Adrenal gland (tissue), 5 donors: ENCODE results near the gene SYCP3.
A peak's percentile ranks its signal among the peaks of the same experiment; 100 is the strongest.

Source experiments
- POLR2A ChIP-seq, 2 donors: fragments of 450-650 bp; IDR thresholded peaks; one replicate each; pipeline ENCODE4 v1.6.1; 2017; ENCODE audit warnings: antibody characterized with exemption in 2 of 2, mild to moderate bottlenecking in 2 of 2, moderate library complexity in 1 of 2
- TF ChIP-seq, protein P1 (sequence below), 6 experiments: fragments of 450-650 bp in 4 of 6; fragments of 200-600 bp in 2 of 6; sonication (generic) in 1 of 6; IDR thresholded peaks; 1 replicate in 5 of 6; 2 replicates in 1 of 6; pipeline versions ENCODE4 v1.5.1 to v1.8.0; 2016 to 2021; ENCODE audit warnings: antibody characterized with exemption in 6 of 6, mild to moderate bottlenecking in 2 of 6, moderate library complexity in 1 of 6
- donor health status: DM: no; HTN: no; CAD: no.

DNA sequence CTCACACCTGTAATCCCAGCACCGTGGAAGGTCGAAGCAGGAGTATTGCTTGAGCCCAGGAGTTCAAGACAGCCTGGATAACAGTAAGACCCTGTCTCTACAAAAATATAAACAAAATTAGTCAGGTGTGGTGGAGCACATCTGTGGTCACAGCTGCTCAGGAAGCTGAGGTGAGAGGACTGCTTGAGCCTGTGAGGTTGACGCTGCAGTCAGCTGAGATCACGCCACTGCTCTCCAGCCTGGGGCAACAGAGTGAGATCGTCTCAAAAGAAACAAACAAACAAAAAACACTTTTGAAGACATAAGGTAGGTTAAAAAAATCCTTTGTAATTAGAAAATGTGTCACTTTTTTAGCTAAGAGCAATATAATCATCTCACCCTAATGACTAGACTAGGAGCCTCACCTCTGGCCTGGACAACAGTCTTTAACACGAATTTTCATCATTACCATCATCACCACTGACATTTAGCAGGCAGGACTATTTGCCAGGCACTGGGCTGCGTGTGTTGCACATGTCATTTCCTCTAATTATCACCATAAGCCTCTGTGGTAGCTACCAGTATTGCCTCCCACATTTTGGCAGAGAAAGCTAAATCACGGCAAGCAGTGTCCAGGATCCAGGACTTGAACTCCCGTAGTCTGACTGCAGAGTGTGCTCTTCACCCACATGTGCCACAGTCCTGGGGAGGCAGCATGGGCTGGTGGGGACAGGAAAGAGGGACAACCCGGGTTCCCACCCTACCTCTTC, 4.6 kb upstream of the SYCP3 start:
- TF ChIP-seq, protein P1, sequence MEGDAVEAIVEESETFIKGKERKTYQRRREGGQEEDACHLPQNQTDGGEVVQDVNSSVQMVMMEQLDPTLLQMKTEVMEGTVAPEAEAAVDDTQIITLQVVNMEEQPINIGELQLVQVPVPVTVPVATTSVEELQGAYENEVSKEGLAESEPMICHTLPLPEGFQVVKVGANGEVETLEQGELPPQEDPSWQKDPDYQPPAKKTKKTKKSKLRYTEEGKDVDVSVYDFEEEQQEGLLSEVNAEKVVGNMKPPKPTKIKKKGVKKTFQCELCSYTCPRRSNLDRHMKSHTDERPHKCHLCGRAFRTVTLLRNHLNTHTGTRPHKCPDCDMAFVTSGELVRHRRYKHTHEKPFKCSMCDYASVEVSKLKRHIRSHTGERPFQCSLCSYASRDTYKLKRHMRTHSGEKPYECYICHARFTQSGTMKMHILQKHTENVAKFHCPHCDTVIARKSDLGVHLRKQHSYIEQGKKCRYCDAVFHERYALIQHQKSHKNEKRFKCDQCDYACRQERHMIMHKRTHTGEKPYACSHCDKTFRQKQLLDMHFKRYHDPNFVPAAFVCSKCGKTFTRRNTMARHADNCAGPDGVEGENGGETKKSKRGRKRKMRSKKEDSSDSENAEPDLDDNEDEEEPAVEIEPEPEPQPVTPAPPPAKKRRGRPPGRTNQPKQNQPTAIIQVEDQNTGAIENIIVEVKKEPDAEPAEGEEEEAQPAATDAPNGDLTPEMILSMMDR (IDR thresholded peaks at IDR 0.05): peak in 1 of 6 experiments; percentile 13
- TF ChIP-seq POLR2A (IDR thresholded peaks at IDR 0.05): no peak
